ENCODE results near the gene CTBP2.
"Not testable (repeated sequence)": the region's sequence is repeated elsewhere in the genome, so short reads cannot be mapped to it uniquely, and the experiment has no call there.

Gene CTBP2

DNA sequence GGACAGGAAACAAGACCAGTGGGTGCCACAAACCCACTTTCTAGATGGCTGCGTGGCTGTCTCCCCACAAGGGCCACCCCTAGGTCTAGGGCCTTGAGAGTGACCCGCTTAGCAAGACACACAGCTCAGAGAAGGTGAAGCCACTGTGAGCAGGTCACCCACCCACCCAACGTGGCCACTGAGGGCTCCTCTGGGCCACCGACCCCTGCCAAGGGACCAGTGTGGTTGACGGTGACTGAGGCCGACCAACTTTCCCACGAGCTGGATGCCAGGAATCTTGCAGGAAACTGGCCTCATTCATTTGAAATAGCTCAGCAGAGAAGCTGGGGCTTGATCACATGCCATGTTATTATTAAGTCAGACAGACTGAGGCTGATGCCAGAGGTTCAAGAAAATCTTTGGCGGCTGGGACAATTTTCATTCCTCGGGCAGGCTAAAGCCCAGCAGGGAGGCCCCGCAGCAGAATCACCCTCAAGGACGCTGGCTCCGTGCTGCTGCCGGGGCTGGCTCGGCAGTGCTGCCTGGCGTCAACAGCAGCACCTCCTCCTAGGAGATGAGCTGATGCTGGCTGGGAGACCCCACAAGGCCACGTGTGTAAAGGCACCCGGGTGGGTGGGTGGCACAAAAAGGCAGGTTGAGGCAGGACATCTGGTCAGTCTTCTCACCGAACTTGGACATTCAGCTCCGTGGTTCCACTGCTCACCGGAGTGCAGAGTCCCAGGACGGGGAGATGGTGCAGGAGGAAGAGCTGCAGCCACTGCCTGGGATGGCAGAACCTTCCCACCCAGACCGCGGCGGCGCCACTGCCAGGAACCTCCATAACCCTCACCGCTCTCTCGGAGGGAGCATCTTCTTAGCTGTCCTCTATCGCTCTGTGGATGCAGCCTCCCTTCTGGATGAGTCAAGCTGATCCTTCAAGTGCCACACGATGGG, 160.7 kb downstream of the CTBP2 start:
- DNase-seq (ENCODE audit: low read depth in 2 of 2, low spot score in 1 of 2): no peak

DNA sequence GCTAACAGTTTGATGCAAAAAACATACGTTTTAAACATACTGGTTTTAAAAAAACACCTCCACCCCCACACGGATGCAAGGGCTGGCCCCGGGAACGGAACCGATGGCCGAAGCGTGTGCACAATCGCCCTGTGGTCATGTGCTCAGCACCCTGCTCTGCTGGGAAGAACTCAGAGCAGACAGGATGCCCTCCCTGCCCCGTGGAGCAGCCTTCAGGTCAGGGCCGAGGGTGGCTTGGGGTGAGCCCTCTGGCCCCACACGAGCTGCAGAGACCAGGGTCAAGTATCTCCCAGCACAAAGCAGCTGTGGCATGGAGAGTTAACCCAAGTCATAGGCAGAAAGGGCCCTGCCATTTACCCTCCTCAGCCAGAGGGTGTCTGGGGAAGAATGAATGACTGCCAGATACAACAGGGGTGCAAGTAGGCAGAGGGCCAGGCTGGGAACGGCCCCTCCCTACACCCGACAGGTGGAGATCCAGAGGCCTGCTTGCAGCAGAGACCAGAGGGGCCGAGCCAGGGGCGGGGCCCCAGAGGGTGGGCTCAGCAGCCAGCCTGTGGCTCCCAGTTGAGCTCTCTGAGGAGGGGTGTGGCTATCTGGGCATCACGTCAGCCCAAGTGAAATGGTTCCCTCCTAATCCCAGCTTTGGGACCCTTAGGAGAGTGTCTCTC, 161.6 kb downstream of the CTBP2 start:
- DNase-seq (ENCODE audit: low read depth in 2 of 2, low spot score in 1 of 2): no peak

DNA sequence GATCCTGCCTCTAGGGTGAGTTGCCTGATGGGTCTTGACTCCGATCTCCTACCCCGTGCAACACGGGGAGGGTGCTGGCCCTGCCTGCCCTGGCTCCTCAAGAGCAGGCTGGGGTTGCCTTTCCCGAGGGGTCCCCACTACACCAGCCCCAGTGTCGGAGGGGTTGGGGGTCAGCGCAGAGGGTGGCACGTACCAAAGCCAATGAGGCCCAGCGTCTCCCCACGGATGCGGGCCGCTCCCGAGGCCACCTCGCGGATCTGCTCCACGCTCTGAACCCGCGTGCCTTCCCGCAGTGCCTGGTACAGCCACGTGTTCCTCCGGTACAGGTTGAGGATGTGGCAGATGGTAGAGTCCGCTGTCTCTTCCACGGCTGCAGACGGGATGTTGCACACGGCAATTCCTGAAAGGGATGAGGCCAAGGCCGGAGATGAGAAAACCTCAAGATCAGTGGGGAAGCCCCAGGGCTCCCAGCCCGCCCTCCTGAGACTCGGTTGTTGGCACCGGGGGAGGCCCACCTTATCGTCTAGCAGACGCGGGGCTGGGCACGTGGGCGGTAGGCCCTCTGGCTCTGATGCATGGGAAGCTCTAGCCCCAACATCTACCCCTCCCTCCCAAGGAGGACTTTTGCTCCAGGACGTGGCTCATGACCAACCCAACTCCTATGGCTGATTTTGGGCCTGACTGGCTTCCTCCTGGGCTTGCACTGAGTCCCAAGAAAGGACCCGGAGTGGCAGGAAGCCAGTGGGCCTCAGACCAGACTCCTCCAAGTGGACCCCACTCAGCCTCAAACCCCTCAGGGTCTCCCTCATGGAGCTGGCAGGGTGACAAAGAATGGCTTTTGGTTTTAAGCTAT, 162.4 kb downstream of the CTBP2 start:
- DNase-seq (ENCODE audit: low read depth in 2 of 2, low spot score in 1 of 2): no peak

DNA sequence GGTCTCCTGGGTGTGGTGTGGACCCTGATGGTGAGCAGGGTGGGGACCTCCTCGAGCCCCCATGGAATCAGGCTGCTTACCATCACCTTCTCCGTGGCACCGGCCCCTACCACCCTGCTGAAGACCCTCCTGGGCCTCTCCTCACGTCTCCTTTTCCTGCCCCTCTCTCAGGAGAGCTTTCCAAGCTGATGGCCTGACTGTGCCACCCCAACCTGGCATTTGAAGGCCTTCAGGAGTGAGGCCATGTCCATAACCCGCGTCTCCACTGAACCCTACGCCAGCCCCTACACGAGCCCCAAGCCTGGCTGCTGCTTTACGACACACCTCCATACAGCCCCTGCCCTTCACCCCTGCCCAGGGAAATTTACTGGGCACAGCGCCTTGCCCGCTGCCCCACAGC, 163.1 kb downstream of the CTBP2 start:
- DNase-seq (ENCODE audit: low read depth in 2 of 2, low spot score in 1 of 2): no peak

DNA sequence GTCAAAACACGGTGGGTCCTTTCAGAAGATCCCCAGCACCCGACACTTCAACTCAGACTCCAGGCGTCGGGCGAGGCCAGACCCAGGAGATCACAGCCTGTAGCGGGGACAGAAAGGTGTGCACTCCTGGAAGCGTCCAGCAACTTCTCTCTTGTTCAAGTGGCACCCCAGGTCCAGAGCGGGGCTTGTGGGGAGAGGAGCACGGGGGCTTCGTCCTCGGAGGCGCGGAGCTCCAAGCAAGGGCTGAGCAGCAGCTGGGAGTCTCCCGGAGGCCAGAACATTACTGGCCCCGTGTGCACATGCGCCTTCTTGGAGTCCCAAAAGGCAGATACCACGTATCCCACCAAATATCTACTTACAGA, 163.5 kb downstream of the CTBP2 start:
- DNase-seq (ENCODE audit: low read depth in 2 of 2, low spot score in 1 of 2): no peak

DNA sequence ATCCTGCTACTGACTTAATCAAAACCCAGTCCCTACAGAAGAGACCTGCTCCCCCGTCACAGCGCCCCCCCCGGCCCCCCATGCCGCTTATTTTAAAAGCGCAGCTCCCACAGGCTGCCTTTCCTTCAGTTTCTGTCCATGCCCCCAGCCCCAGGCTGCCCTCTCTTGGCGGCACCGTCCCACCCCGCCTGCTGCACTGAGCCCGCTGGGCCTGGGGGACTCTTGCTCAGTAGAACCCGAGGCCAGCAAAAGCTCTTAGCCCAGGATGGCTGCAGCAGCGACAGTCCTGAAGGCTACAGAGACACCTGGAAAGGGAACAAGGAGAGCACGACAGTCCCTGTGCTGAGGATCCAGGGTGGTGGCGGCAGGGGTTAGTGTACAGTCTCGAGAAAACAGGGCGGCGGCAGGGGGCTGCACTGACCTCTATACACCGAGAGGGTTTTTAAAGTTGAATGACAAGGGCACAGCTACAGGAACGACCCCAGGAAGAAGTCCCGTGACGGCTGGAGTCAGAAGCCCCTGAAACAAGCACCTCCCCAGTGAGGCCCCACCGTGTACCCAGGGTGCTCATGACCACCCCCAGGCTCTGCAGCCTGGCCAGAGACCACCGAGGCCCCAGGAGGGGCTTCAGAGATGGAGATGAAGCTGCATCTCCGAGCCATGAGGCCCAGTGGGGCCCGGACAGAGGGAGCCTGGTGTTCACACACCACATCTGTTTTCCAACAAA, 164.1 kb downstream of the CTBP2 start:
- no peak for DNase-seq (ENCODE audit: low read depth in 2 of 2, low spot score in 1 of 2)

DNA sequence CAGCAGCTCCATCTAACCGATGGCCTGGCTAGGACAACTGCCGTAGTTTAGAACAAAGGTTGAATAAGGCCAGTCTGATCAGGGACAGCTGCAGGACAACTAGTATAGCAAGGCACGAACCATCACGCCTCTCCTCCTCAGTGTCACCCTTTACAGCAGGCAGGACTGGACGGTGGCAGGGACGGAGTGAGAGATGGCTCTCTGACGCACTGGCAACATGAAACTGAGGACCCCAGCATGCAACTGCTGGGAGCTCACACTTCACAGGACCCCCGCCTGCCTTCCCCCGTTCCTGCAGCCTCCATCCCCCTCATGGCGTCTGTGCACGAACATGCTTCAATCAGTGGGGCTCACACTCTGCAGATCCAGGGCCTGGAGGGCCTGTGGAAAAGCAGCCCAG, 164.8 kb downstream of the CTBP2 start:
- no peak for DNase-seq (ENCODE audit: low read depth in 2 of 2, low spot score in 1 of 2)

DNA sequence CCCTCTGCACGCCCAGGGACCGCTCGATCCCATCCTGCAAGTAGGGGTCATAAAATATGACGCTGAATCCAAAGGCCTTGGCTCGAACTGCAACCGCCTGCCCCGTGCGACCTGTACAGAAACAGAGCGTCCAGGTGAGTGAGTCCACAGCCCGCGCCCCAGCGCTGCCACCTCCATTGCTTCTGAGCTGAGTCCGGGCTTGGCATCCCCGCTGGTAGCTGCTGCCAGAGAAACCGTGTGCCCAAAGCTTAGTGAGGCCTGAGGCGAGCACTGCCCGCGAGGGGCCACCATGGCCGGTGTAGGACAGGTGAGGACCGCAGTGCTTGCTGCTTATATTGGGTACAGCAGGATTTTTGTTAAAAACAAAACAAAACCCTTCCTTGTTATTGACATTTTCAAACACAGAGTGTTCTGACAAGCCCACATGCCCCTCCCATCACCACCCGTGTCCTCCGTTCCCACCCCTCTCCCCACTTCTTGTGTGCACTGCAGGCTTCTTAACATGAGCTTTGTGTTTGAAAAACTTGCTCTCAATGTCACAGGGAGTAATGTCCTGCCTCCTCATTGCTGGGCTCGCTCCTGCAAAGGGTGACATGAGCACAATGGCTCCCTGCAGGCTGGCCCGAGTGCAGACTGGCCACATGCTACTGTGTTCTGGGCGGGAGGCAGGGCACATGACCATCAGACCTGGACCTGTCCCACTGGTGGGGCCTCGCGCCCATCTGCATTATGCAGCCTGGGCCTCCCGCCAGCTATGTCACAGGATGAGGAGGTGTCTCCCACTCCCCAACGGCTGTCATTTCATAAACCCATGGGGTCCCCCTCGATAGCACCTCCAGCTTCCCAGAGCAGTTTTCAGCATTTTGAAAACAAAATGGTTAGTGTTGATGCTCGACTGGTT, 165.5 kb downstream of the CTBP2 start:
- DNase-seq (ENCODE audit: low read depth in 2 of 2, low spot score in 1 of 2): no peak

DNA sequence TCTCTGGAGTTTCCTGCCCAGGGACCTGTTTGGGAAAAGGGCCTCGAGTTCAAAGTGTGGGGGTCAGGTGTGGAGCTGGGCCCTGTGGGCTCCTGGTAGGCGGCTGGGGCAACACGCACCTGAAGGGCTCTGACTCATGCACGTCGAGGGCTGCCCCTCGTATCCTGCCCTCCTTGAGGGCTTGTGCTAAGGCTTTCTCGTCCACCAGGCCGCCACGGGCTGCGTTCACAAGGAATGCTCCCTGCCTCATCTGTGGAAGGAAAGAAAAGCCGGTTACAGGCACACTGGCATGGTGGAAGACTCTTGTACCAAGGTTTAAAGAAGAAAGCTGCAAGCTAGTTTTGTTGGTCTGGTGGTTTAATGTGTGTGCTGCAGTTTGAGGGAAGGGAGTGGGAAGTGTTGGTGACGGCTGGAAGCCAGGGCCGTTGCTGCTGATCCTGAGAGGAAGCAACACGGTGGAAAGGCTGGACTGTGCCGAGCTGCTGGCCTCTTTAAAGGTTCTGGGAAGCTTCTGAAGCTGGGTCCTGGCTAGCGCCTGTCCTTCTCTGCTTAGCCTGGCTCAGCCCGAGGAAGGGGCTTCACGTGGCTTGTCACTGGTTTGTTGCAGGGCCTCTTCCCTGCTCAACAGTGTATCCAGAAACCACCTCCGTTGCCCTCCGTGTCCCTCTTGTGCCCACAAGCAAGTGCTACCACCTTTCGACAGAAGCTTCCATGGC, 166.5 kb downstream of the CTBP2 start:
- no peak for DNase-seq (ENCODE audit: low read depth in 2 of 2, low spot score in 1 of 2)

DNA sequence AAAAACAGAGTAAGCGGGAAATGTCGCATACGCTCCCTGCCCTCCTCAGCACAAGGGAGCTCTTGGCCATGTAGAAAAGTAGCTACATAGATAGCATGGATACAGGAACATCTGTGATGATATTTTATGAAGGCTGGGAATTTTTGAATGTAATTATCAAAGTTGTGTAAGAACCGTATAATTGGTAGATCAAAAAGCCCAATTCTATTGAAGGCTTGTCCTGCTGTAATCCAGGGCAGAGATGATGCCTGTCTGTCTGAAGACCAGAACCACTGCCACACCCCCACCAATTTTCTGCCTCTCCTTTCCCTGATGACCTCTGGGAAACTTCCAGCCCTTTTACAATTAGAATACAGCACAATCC, 167.0 kb downstream of the CTBP2 start:
- DNase-seq (ENCODE audit: low read depth in 2 of 2, low spot score in 1 of 2): no peak

DNA sequence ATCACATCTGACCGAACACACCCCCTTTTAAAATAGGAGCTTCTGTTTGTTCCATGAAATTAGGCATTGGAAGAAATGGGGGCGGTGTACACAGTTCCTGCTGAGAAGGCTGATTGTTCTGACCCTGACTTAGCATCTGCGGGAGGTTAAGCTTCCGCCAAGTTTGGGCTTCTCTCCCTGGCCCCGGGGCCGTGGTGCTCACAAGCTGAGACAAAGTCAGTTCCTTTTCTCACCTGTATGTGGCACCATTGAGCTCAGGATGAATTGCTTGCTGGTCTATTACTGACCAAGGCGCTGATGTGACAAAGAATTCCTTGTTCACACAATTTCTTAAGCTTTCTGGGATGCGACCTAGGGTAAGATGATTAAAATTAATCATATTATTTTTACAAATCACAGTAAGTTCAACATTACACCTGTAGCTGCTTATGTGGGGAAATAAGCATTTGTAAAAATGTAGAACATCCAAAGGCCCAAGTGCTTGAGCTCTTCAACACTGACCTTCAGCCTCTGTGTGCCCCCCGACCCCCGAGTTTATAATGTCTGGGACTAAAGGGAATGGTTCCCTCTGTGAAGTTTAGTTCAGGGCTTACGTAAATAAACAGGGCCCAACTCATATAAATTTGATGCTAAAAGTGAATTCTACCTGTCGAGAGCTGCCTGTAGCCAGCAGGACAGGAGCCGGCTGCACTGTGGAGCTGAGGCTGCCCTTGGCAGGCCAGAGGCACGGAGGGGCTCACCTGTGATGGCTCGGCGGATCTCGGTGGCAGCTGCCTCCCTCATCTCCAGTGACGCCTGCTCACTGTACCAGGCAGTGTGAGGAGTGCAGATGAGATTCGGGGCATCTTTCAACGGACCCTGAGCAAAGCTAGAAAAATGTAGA, 167.7 kb downstream of the CTBP2 start:
- DNase-seq (ENCODE audit: low read depth in 2 of 2, low spot score in 1 of 2): no peak

DNA sequence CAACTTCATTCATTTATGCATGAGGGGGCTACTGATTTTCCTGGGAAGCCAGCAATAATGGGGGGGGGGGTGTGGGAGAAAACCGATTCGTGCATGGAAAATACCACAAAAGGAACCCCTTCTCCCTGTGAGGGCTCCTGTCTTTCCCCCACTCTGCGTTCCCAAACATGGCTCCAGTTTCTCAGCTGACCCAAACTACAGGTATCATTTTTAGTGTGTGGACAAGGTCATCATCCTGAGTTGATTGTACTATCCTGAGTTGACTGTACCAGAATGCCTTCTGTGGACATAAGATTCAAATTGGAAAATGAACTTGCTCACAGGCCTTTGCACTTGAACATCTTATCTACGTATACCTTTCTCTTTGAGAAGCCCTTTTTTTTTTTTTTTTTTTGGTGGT, 168.5 kb downstream of the CTBP2 start:
- no peak for DNase-seq (ENCODE audit: low read depth in 2 of 2, low spot score in 1 of 2)

DNA sequence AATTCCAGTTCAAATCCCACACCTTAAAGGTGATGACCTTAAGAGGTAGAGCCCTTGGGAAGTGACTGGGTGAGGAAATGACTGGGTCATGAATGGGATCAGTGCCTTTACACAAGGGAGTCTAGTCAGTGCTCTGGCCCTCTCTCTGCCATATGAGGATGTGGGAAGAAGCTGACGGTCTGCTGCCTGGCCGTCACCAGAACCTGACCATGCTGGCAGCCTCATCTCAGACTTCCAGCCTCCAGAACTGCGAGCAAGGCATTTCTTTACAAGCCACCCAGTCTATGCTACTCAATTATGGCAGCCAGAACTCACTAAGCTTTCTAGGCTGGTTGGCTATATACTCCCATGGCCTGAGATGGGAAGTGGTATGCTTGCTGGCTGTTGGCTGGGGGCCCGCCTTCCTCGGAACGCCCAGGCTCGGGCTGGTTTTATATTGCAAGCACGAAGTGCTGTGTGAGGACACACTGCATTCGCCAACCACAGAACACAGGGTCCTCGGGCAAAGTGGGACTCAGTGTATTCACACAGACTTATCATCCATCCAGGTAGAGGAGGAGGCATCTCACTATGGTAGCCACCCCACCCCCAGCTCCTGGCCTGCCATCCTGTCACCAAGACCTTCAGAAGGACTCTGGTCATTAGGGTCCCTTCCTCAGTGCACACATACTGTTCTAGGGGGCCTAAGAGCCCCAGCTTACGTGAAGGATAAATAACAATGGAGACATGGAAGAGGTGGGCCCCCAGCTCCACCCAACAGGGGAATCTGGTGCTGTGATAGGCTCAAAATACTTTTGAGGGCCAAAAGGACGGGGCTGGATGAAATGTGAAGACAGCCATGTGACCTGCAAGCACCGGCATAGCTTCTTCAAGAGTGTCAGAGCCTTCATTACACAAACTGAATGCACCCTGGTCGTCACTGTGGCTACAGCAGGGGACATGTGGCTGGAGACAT, 169.4 kb downstream of the CTBP2 start:
- no peak for DNase-seq (ENCODE audit: low read depth in 2 of 2, low spot score in 1 of 2)

DNA sequence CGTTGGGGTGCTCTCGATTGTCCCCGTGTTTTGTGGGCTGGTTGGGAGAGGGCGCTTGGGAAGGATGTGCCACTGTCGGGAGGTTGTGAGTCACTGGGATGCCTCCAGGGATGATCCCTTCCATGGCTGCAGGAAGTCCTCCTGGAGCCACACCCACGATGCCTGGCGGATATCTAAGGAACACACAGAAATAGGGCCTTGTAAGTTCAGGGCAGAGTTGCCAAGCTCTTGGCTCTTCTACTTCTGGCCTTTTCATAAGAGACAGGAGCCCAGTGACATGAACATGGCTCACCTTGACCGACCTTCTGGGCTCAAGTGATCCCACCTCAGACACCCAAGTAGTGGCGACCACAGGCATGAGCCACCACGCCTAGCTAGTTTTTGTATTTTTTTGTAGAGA, 170.8 kb downstream of the CTBP2 start:
- no peak for DNase-seq (ENCODE audit: low read depth in 2 of 2, low spot score in 1 of 2)

DNA sequence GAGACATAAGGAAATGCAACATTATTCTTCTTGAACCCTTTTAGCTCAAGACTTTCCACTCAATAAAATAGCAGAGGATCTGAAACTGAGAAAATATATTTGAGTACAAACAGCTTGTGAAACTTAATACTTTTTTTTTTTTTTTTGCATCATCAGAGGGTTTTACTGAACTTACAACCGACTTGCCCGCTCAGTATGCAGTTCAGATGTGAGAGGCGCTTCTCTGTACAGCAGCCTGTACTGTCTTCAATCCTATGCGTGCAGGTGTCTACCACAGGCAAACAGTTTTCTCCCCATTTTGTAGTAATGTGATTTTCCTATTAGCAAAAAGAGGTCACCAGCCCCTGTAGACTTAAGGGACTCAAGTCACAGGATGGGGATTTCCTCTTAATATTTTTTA, 171.6 kb downstream of the CTBP2 start:
- DNase-seq (ENCODE audit: low read depth in 2 of 2, low spot score in 1 of 2): not testable (repeated sequence)

DNA sequence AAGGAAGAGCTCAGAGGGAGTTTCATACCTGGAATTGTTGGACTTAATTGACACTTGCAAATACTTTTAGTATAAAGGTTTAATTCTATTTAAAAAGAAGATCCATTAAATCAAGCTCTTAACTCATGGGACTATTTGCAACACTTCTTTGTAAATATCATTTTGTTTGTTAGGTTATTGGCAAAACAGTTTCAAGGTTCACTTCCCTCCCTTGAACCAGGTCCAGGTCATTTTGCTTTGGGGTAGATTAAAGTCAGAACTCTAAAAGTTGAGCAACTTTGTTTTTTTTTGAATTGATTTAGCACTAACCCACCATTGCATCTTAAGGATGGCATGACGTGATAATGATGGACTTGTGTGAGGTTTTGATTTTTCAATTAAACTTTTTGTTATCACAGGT, 172.6 kb downstream of the CTBP2 start:
- no peak for DNase-seq (ENCODE audit: low read depth in 2 of 2, low spot score in 1 of 2)

DNA sequence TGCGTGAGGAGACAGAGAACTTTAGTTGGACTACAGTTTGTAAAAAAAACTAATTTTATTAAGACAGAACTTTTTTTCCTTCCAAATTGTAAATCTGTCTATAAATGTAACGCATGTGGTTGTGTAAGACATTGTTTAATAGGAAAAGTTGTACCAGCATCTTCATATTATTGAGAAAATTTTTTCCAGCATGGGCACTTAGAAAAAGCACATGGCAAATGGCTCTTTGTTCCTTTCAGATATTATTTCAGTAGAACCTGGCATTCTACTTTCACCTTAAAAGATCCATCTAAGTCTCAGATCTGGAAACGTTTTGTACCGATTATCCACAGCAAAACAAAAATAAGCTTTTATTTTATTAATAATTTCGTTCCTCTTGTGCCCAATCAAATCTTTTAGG, 175.2 kb downstream of the CTBP2 start:
- DNase-seq (ENCODE audit: low read depth in 2 of 2, low spot score in 1 of 2): no peak

Measured in stimulated activated CD8-positive, alpha-beta memory T cell treated with anti-CD3 and anti-CD28 coated beads, Interleukin-4, amount 100 ng/mL, for 4 hours (primary cell).